Inflammatory macrophage treated with lipopolysaccharide for 4 hours (primary cell): ENCODE measurements around the gene ZBTB16.
A peak's percentile ranks its signal among the peaks of the same experiment; 100 is the strongest.

Experiments
- DNase-seq: peaks from one replicate; pipeline ENCODE4 v3.0.0-alpha.2; 2020

Gene ZBTB16

GRCh38 chr11:114270531-114271270 lies 211.2 kb downstream of the ZBTB16 start:
- DNase-seq, result no peak

DNA sequence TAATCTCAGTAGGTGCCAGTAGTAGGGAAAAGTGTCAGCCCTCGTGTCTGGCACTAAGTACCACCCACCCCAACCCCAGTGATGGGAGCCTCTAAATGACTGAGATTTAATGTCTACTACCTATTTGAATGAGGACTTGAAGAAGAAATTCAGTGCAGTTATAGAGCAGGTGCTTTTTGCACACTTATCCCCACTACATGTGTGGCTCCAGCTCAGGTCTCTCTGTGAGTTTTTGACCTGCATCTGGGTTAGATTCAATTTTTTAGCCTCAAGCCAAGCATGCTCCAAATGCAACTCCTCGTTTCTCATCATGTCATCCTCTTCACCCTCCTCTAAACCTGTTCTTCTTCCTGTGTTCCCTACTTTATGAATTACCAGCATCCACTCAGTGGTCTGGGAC lies 211.8 kb downstream of the ZBTB16 start:
- no peak for DNase-seq

GRCh38 chr11:114272311-114272710 lies 212.8 kb downstream of the ZBTB16 start:
- no peak for DNase-seq

GRCh38 chr11:114273071-114273470 lies 213.6 kb downstream of the ZBTB16 start:
- DNase-seq, result no peak

GRCh38 chr11:114273890-114274635 lies 214.6 kb downstream of the ZBTB16 start:
- no peak for DNase-seq

- no peak for DNase-seq
Observed at GRCh38 chr11:114274637-114275036, 215.1 kb downstream of the ZBTB16 start.

DNA sequence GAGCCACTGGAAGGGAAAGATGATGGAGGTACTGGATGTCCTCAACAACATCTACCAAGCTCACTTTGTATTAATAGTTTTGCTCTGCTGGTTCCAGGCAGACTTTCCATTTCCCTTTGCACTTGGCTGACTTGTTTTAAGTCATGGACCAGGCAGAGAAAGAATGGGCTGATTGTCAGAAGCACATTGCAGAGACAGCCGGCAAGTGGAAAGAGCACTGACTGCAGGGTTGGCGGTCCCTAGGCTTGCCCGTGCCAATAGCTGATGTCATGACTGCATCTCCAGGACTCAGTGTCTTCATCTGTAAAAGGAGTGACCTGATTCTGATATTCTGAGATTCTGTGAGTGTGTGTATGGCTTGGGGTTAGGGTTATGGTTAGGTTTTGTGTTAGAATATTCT lies 215.8 kb downstream of the ZBTB16 start:
- no peak for DNase-seq

GRCh38 chr11:114276077-114276476 lies 216.6 kb downstream of the ZBTB16 start:
- DNase-seq, result no peak

DNA sequence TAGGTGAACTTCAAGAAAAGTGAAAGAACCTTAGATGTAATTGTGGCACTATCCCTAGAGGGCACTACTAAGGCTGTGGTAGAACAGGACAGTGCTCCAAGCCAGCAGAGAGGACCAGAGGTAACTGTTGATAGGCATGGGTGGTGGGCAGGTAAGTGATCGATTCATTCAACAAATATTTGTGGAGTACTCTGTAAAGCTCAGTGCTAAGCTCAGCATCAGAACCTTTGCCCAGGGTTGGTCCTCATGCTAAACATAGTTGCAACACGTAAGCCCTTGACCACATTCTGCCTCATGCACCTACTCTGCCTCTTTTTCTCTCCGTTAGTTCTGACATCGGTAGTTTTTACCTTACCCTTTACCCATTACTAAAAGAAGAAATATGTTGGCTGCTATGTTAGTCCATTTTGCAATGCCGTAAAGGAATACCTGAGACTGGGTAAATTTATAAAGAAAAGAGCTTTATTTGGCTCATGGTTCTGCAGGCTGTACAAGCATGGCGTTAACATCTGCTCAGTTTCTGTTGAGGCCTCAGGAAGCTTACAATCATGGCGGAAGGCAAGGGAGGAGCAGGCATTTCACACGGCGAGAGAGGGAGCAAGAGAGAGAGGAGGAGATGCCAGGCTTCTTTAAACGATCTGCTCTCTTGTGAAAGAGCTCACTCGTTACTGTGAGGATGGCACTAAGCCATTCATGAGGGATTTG lies 218.3 kb downstream of the ZBTB16 start:
- no peak for DNase-seq

DNA sequence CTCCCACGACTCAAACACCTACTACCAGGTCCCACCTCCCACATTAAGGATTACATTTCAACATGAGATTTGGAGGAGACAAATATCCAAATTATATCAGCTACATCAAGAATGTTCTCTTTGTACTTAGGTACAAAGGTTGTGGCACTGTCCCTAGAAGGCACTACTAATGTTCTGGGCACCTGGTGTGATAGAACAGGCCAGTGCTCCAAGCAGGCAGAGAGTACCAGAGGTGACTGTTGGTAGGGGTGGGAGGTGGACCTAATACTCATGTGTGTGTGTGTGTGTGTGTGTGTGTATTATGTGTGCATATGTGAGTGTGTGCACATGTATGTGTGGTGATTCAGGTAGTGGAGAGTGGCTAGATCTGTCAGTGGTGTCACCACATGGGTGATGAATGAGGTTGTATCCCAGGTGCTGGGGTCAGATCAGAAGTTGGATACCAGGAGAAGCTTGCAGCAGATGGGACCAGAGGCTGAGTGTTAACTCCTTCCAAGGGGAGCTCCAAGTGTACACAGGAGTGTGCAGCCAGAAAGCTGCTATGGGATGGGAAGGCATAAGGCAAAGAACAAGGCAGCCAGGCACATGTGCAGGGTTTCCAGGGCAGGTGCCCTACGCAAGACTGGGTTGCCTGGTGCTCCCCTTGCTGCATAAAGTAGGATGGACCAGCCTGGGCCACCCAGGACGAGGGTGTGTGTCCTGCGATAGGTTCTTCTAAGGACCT lies 219.0 kb downstream of the ZBTB16 start:
- DNase-seq, result no peak

GRCh38 chr11:114279792-114280546 lies 220.5 kb downstream of the ZBTB16 start:
- DNase-seq, result no peak

- DNase-seq, result peak; percentile 30
Observed at GRCh38 chr11:114280696-114281095, 221.2 kb downstream of the ZBTB16 start.

- DNase-seq, result no peak
Observed at GRCh38 chr11:114281388-114281956, 222.0 kb downstream of the ZBTB16 start.

- no peak for DNase-seq
Observed at GRCh38 chr11:114282488-114282887, 223.0 kb downstream of the ZBTB16 start.

GRCh38 chr11:114283422-114283821 lies 223.9 kb downstream of the ZBTB16 start:
- DNase-seq, result no peak

DNA sequence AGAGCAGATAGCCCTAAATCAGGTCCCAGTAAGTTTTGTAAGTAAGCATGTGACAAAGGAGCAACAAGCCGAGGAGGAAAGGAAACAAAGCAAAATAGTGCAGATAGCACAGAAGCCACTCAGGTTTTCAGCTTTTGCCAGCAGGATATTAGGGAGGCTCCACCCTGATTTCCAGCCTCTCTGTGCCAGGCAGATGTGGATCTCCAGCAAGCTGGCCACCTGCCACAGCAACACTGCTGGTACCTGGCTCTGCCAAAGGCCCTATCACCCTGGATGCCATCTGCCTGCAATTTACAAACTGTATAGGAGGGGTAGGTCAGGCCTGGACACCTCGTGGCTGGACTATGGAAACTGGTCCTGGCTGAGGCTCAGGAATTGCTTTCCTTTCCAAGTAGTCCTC lies 224.5 kb downstream of the ZBTB16 start:
- no peak for DNase-seq

- DNase-seq, result no peak
Observed at GRCh38 chr11:114284914-114285313, 225.4 kb downstream of the ZBTB16 start.

GRCh38 chr11:114285599-114285998 lies 226.1 kb downstream of the ZBTB16 start:
- DNase-seq, result no peak

DNA sequence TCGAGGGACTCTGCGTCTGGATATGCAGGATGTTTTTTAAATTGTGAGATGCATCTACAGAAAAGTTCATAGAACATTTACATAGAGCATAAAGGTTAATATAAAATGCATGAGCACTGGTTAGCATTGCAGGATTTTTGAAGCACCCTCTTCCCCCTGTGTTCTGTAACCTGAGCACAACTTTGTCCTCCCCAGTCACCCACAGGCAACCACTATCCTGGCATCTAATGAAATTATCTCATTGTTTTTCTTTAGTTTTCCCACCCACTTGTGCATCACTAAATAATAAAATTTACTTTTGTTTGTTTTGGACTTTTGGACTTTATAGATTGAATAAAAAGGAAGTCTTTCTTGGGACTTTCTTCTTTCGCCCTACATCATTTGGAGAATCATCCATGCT lies 226.7 kb downstream of the ZBTB16 start:
- no peak for DNase-seq

GRCh38 chr11:114287154-114287553 lies 227.6 kb downstream of the ZBTB16 start:
- DNase-seq, result no peak

GRCh38 chr11:114288136-114288535 lies 228.6 kb downstream of the ZBTB16 start:
- DNase-seq, result no peak

DNA sequence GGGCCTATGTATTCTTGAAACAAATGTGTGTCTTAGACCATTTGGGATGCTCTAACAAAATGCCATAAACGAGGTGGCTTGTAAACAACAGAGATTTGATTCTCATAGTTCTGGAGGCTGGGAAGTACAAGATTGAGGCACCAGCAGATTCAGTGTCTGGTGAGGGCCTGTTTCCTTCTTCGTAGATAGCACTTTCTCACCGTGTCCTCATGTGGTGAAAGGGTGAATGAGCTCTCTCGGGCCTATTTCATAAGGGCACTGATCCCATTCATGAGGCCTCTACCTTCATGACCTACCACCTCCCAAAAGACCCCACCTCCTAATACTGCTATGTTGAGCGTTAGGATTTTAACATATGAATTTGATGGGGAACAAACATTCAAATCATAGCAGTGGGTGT lies 230.3 kb downstream of the ZBTB16 start:
- DNase-seq, result no peak
